ENCODE results near the gene SH3GL3. TPM values are rescaled to one million over a fixed set of nuclear protein-coding genes. Genes with fewer than 3 reads are reported as not detected.

Gene SH3GL3
- total RNA-seq, 1 experiment from 2014 or later: not detected

DNA sequence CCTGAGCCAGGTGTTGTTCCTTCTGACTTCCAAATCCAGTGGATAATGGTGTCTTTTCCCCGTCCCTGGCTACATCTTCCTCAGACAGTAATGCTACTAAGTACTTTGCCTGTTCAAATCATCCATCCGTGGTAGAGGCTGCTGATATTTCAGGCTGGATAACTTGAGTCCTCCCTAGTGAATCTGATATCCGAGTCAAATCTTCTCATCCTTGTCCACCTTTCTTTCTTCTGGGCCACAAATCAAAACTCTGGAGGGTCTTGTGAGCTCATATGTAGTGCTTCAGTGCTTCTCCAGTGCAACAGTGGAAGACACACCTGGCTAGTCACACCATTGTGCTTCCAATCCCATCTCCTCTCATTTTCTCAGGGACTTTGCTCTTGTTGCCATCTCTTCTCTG, 11.2 kb downstream of the SH3GL3 start:
- Histone ChIP-seq H3K4me3 (ENCODE audit: low read depth in 2 of 2, low read length in 2 of 2) (no peak overlapping the region), H3K9me3 (ENCODE audit: control insufficient read depth, insufficient read depth, low read depth, low read length) (no peaks in the 10 kb centered on the region), H3K27ac (ENCODE audit: low read length) (no peak overlapping the region), H3K4me1 (ENCODE audit: control insufficient read depth, insufficient read depth, low read length) (no peaks in the 10 kb centered on the region), H3K36me3 (ENCODE audit: control insufficient read depth, insufficient read depth, low read length) (no peaks in the 10 kb centered on the region), H3K27me3 (ENCODE audit: control insufficient read depth, insufficient read depth, low read length) (no peaks in the 10 kb centered on the region)
- ChIA-PET CTCF (no interaction called here), POLR2A (no interaction called here)
- no peak for ATAC-seq
- no peak for DNase-seq (ENCODE audit: low read depth, low spot score)
- in situ Hi-C loops (cut with HindIII; ENCODE audit: low pct_unique_long_range_greater_than_20kb, low sequenced_read_pairs) (no loop called here), intact Hi-C loops (cut with micrococcal nuclease; ENCODE audit: unreplicated experiment) (no loop called here)
- TF ChIP-seq TCF7L2 (IDR thresholded peaks at IDR 0.05; ENCODE audit: low read depth, low read length) (no peak), SIN3A (IDR thresholded peaks at IDR 0.05; ENCODE audit: borderline replicate concordance, insufficient read depth, low read depth, low read length) (no peak), POLR2AphosphoS5 (IDR thresholded peaks at IDR 0.05; ENCODE audit: low read depth, low read length) (no peak)
- TF ChIP-seq, protein P1, sequence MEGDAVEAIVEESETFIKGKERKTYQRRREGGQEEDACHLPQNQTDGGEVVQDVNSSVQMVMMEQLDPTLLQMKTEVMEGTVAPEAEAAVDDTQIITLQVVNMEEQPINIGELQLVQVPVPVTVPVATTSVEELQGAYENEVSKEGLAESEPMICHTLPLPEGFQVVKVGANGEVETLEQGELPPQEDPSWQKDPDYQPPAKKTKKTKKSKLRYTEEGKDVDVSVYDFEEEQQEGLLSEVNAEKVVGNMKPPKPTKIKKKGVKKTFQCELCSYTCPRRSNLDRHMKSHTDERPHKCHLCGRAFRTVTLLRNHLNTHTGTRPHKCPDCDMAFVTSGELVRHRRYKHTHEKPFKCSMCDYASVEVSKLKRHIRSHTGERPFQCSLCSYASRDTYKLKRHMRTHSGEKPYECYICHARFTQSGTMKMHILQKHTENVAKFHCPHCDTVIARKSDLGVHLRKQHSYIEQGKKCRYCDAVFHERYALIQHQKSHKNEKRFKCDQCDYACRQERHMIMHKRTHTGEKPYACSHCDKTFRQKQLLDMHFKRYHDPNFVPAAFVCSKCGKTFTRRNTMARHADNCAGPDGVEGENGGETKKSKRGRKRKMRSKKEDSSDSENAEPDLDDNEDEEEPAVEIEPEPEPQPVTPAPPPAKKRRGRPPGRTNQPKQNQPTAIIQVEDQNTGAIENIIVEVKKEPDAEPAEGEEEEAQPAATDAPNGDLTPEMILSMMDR (IDR thresholded peaks at IDR 0.05): no peak
- TF ChIP-seq, protein P2, sequence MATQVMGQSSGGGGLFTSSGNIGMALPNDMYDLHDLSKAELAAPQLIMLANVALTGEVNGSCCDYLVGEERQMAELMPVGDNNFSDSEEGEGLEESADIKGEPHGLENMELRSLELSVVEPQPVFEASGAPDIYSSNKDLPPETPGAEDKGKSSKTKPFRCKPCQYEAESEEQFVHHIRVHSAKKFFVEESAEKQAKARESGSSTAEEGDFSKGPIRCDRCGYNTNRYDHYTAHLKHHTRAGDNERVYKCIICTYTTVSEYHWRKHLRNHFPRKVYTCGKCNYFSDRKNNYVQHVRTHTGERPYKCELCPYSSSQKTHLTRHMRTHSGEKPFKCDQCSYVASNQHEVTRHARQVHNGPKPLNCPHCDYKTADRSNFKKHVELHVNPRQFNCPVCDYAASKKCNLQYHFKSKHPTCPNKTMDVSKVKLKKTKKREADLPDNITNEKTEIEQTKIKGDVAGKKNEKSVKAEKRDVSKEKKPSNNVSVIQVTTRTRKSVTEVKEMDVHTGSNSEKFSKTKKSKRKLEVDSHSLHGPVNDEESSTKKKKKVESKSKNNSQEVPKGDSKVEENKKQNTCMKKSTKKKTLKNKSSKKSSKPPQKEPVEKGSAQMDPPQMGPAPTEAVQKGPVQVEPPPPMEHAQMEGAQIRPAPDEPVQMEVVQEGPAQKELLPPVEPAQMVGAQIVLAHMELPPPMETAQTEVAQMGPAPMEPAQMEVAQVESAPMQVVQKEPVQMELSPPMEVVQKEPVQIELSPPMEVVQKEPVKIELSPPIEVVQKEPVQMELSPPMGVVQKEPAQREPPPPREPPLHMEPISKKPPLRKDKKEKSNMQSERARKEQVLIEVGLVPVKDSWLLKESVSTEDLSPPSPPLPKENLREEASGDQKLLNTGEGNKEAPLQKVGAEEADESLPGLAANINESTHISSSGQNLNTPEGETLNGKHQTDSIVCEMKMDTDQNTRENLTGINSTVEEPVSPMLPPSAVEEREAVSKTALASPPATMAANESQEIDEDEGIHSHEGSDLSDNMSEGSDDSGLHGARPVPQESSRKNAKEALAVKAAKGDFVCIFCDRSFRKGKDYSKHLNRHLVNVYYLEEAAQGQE (IDR thresholded peaks at IDR 0.05; ENCODE audit: insufficient read depth in 1 of 2, low read depth in 2 of 2, low read length in 1 of 2): no peak
- BruUV-seq (replicated peaks): no TSS peak

DNA sequence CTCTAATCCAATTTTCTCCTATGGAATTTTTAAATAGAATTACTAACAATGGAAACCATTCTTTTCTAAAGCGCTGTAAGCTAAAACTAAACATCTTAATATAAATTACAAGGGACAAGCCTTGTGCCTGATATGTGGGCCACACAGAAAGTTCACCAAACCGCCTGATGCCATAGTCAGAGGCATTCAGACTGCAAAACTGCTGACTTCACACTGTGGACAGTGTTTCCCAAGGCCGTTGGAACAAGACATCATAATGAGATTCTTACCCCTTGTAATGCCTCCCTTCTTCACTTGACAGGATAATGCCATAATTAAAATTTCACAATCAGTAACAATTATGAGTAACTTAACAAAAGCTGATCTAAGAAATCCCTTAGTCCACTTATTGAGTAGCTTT, 14.9 kb downstream of the SH3GL3 start:
- in situ Hi-C loops (cut with HindIII; ENCODE audit: low pct_unique_long_range_greater_than_20kb, low sequenced_read_pairs) (no loop called here), intact Hi-C loops (cut with micrococcal nuclease; ENCODE audit: unreplicated experiment) (no loop called here)
- no peak overlapping the region for H3K27ac ChIP-seq (ENCODE audit: low read length)
- no peaks in the 10 kb centered on the region for H3K36me3 ChIP-seq (ENCODE audit: control insufficient read depth, insufficient read depth, low read length)
- H3K9me3 ChIP-seq (ENCODE audit: control insufficient read depth, insufficient read depth, low read depth, low read length): no peaks in the 10 kb centered on the region
- H3K4me3 ChIP-seq (ENCODE audit: low read depth in 2 of 2, low read length in 2 of 2): no peak overlapping the region
- ChIA-PET CTCF (no interaction called here), POLR2A (no interaction called here)
- H3K27me3 ChIP-seq (ENCODE audit: control insufficient read depth, insufficient read depth, low read length): no peaks in the 10 kb centered on the region
- BruUV-seq (replicated peaks): no TSS peak
- TF ChIP-seq TCF7L2 (IDR thresholded peaks at IDR 0.05; ENCODE audit: low read depth, low read length): no peak
- TF ChIP-seq, protein P1 (IDR thresholded peaks at IDR 0.05): no peak
- no peak for TF ChIP-seq POLR2AphosphoS5 (IDR thresholded peaks at IDR 0.05; ENCODE audit: low read depth, low read length)
- no peak for TF ChIP-seq SIN3A (IDR thresholded peaks at IDR 0.05; ENCODE audit: borderline replicate concordance, insufficient read depth, low read depth, low read length)
- TF ChIP-seq, protein P2 (IDR thresholded peaks at IDR 0.05; ENCODE audit: insufficient read depth in 1 of 2, low read depth in 2 of 2, low read length in 1 of 2): no peak
- no peak for ATAC-seq
- no peak for DNase-seq (ENCODE audit: low read depth, low spot score)
- H3K4me1 ChIP-seq (ENCODE audit: control insufficient read depth, insufficient read depth, low read length): no peaks in the 10 kb centered on the region
